HEK293 (cell line): ENCODE data around the gene GRB7.
A peak's percentile ranks its signal among the peaks of the same experiment; 100 is the strongest.

Source experiments
- CTCF ChIA-PET: fragments of 350-600 bp; formaldehyde crosslinking; extraction: SDS; loops from one replicate; lab custom pipeline; 2021; ENCODE audit warnings: antibody characterized with exemption; lab: Yijun Ruan, JAX
- POLR2A ChIA-PET: fragments of 300-600 bp; formaldehyde crosslinking; extraction: SDS; loops from one replicate; lab custom pipeline; 2020; ENCODE audit warnings: antibody characterized with exemption, inconsistent platforms; lab: Yijun Ruan, JAX
- H3K27ac ChIP-seq: fragments of 200-500 bp; sonication (Bioruptor generic); 2 replicates; pipeline ENCODE4 v1.5.1; 2014; ENCODE audit warnings: low read depth, low read length, control low read depth, inconsistent platforms; ENCODE audit errors: extremely low read depth
- H3K36me3 ChIP-seq, 2 experiments: fragments of 200-500 bp in 1 of 2; sonication (Bioruptor generic) in 1 of 2; 1 replicate in 1 of 2; 2 replicates in 1 of 2; pipeline ENCODE4 v1.5.1; 2014 to 2017; ENCODE audit warnings: inconsistent platforms in 2 of 2, low read length in 2 of 2; ENCODE audit not compliant: control insufficient read depth in 2 of 2, insufficient read depth in 1 of 2
- H3K4me1 ChIP-seq: fragments of 200-500 bp; sonication (Bioruptor generic); 2 replicates; pipeline ENCODE4 v1.5.1; 2014; ENCODE audit warnings: mild to moderate bottlenecking, low read length, inconsistent platforms; ENCODE audit not compliant: control insufficient read depth, insufficient read depth
- H3K4me3 ChIP-seq: 2 replicates; pipeline ENCODE4 v1.5.1; 2011; ENCODE audit warnings: low read depth, mild to moderate bottlenecking, control low read depth, low read length, moderate library complexity
- H3K9me3 ChIP-seq: fragments of 200-500 bp; sonication (Bioruptor generic); 2 replicates; pipeline ENCODE4 v1.5.1; 2014; ENCODE audit warnings: low read depth, low read length, inconsistent platforms; ENCODE audit not compliant: control insufficient read depth, insufficient read depth
- GLI4 ChIP-seq: fragments of 450-650 bp; formaldehyde crosslinking; IDR thresholded peaks from 2 replicates; pipeline ENCODE4 v1.5.1; 2016; ENCODE audit warnings: missing biosample characterization, missing genetic modification characterization
- REPIN1 ChIP-seq: fragments of 450-650 bp; formaldehyde crosslinking; IDR thresholded peaks from 2 replicates; pipeline ENCODE4 v1.5.1; 2017; ENCODE audit warnings: missing biosample characterization, missing genetic modification characterization, low read depth
- SP2 ChIP-seq: fragments of 450-650 bp; formaldehyde crosslinking; IDR thresholded peaks from 2 replicates; pipeline ENCODE4 v1.5.1; 2016; ENCODE audit warnings: missing biosample characterization, missing genetic modification characterization
- SP3 ChIP-seq: fragments of 450-650 bp; formaldehyde crosslinking; IDR thresholded peaks from 2 replicates; pipeline ENCODE4 v1.5.1; 2016; ENCODE audit warnings: missing biosample characterization, missing genetic modification characterization
- ZBTB26 ChIP-seq: fragments of 450-650 bp; formaldehyde crosslinking; optimal IDR thresholded peaks from 2 replicates; pipeline ENCODE3; 2016; ENCODE audit warnings: missing biosample characterization, mild to moderate bottlenecking, missing genetic modification characterization
- ZBTB8A ChIP-seq: fragments of 450-650 bp; formaldehyde crosslinking; IDR thresholded peaks from 2 replicates; pipeline ENCODE4 v1.5.1; 2016; ENCODE audit warnings: missing biosample characterization, missing genetic modification characterization
- ZFP41 ChIP-seq: fragments of 450-650 bp; formaldehyde crosslinking; IDR thresholded peaks from 2 replicates; pipeline ENCODE4 v1.5.1; 2016; ENCODE audit warnings: missing biosample characterization, missing genetic modification characterization, borderline replicate concordance
- ZNF133 ChIP-seq: fragments of 450-650 bp; formaldehyde crosslinking; IDR thresholded peaks from 2 replicates; pipeline ENCODE4 v1.5.1; 2016; ENCODE audit warnings: missing biosample characterization, missing genetic modification characterization
- ZNF184 ChIP-seq: fragments of 450-650 bp; IDR thresholded peaks from 2 replicates; pipeline ENCODE4 v1.5.1; 2018; ENCODE audit warnings: missing biosample characterization, mild to moderate bottlenecking, missing genetic modification characterization
- ZNF214 ChIP-seq: fragments of 450-650 bp; formaldehyde crosslinking; IDR thresholded peaks from 2 replicates; pipeline ENCODE4 v1.5.1; 2017; ENCODE audit warnings: missing biosample characterization, mild to moderate bottlenecking, missing genetic modification characterization, borderline replicate concordance
- ZNF221 ChIP-seq: fragments of 450-650 bp; formaldehyde crosslinking; IDR thresholded peaks from 2 replicates; pipeline ENCODE4 v1.5.1; 2017; ENCODE audit warnings: missing biosample characterization, missing genetic modification characterization, borderline replicate concordance
- ZNF266 ChIP-seq: fragments of 450-650 bp; formaldehyde crosslinking; IDR thresholded peaks from 2 replicates; pipeline ENCODE4 v1.5.1; 2016; ENCODE audit warnings: missing biosample characterization, missing genetic modification characterization, low read depth
- ZNF274 ChIP-seq, 2 experiments: fragments of 200-500 bp in 1 of 2; fragments of 450-650 bp in 1 of 2; sonication (Bioruptor generic) in 1 of 2; formaldehyde crosslinking in 1 of 2; IDR thresholded peaks; 2 replicates each; pipeline versions ENCODE4 v1.5.1 to v1.6.1; 2014 to 2016; ENCODE audit warnings: borderline replicate concordance in 1 of 2, inconsistent platforms in 1 of 2, low read length in 1 of 2, missing biosample characterization in 1 of 2, missing genetic modification characterization in 1 of 2
- ZNF302 ChIP-seq: fragments of 450-650 bp; formaldehyde crosslinking; IDR thresholded peaks from 2 replicates; pipeline ENCODE4 v1.5.1; 2016; ENCODE audit warnings: missing biosample characterization, missing genetic modification characterization, low read depth
- ZNF341 ChIP-seq: fragments of 450-650 bp; formaldehyde crosslinking; IDR thresholded peaks from 2 replicates; pipeline ENCODE4; 2016; ENCODE audit warnings: low read depth, missing biosample characterization, missing genetic modification characterization
- ZNF561 ChIP-seq: fragments of 450-650 bp; IDR thresholded peaks from 2 replicates; pipeline ENCODE4 v1.5.1; 2018; ENCODE audit warnings: missing biosample characterization, missing genetic modification characterization, borderline replicate concordance
- ZNF623 ChIP-seq: fragments of 450-650 bp; formaldehyde crosslinking; IDR thresholded peaks from 2 replicates; pipeline ENCODE4 v1.5.1; 2016; ENCODE audit warnings: missing biosample characterization, missing genetic modification characterization
- ZNF660 ChIP-seq: fragments of 450-650 bp; IDR thresholded peaks from 2 replicates; pipeline ENCODE4 v1.5.1; 2018; ENCODE audit warnings: missing biosample characterization, mild to moderate bottlenecking, missing genetic modification characterization
- ZNF664 ChIP-seq: fragments of 450-650 bp; formaldehyde crosslinking; IDR thresholded peaks from 2 replicates; pipeline ENCODE4 v1.5.1; 2016; ENCODE audit warnings: missing biosample characterization, missing genetic modification characterization
- ZNF747 ChIP-seq: fragments of 450-650 bp; formaldehyde crosslinking; IDR thresholded peaks from 2 replicates; pipeline ENCODE4 v1.5.1; 2016; ENCODE audit warnings: missing biosample characterization, missing genetic modification characterization
- ZNF768 ChIP-seq: fragments of 450-650 bp; formaldehyde crosslinking; IDR thresholded peaks from 2 replicates; pipeline ENCODE4 v1.5.1; 2018; ENCODE audit warnings: missing biosample characterization, mild to moderate bottlenecking, missing genetic modification characterization
- ZNF791 ChIP-seq: fragments of 450-650 bp; formaldehyde crosslinking; IDR thresholded peaks from 2 replicates; pipeline ENCODE4 v1.5.1; 2016; ENCODE audit warnings: missing biosample characterization, missing genetic modification characterization
- ZNF837 ChIP-seq: fragments of 450-650 bp; formaldehyde crosslinking; IDR thresholded peaks from 2 replicates; pipeline ENCODE4 v1.5.1; 2016; ENCODE audit warnings: missing biosample characterization, missing genetic modification characterization
- ZSCAN16 ChIP-seq: fragments of 450-650 bp; formaldehyde crosslinking; IDR thresholded peaks from 2 replicates; pipeline ENCODE4 v1.5.1; 2016; ENCODE audit warnings: missing biosample characterization, missing genetic modification characterization
- ZXDB ChIP-seq: fragments of 450-650 bp; formaldehyde crosslinking; IDR thresholded peaks from 2 replicates; pipeline ENCODE4 v1.5.1; 2016; ENCODE audit warnings: missing biosample characterization, missing genetic modification characterization
- TF ChIP-seq, protein P1 (sequence below): fragments of 450-650 bp; formaldehyde crosslinking; IDR thresholded peaks from 2 replicates; pipeline ENCODE4 v1.5.1; 2016; ENCODE audit warnings: missing biosample characterization, missing genetic modification characterization
- TF ChIP-seq, protein P2 (sequence below): fragments of 450-650 bp; formaldehyde crosslinking; IDR thresholded peaks from 2 replicates; pipeline ENCODE4 v1.5.1; 2016; ENCODE audit warnings: missing biosample characterization, missing genetic modification characterization

The GRB7 gene

GRCh38 chr17:39751016-39751543, 13.3 kb downstream of the GRB7 start:
- no peak overlapping the region for H3K27ac ChIP-seq
- no peaks in the 10 kb centered on the region for H3K36me3 ChIP-seq
- H3K9me3 ChIP-seq = no peaks in the 10 kb centered on the region
- POLR2A ChIA-PET = interaction anchor here (1.0 kb wide), 1 partner anchor 21 kb away, joined by 3 read pairs; the partner anchor contains the start of gene MIEN1
- no peak overlapping the region for H3K4me3 ChIP-seq
- peaks cover 4% of the 10 kb centered on the region; the same call in 1 of the 2 replicates for H3K4me1 ChIP-seq
- CTCF ChIA-PET = interaction anchor here (0.7 to 10.1 kb wide), 4 partner anchors 8 to 128 kb away, joined by 3 to 140 read pairs (median 6); partner anchors contain the start of genes MIEN1 and PPP1R1B
- TF ChIP-seq ZFP41 (tag by site-specific recombination) = no peak
- TF ChIP-seq ZNF664 (tag by site-specific recombination) = no peak
- no peak for TF ChIP-seq SP3 (tag by site-specific recombination)
- TF ChIP-seq SP2 (tag by site-specific recombination) = no peak
- no peak for TF ChIP-seq ZSCAN16
- TF ChIP-seq, protein P1, sequence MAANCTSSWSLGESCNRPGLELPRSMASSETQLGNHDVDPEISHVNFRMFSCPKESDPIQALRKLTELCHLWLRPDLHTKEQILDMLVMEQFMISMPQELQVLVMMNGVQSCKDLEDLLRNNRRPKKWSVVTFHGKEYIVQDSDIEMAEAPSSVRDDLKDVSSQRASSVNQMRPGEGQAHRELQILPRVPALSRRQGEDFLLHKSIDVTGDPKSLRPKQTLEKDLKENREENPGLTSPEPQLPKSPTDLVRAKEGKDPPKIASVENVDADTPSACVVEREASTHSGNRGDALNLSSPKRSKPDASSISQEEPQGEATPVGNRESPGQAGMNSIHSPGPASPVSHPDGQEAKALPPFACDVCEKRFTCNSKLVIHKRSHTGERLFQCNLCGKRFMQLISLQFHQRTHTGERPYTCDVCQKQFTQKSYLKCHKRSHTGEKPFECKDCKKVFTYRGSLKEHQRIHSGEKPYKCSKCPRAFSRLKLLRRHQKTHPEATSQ (tag by site-specific recombination) = no peak
- TF ChIP-seq, protein P2, sequence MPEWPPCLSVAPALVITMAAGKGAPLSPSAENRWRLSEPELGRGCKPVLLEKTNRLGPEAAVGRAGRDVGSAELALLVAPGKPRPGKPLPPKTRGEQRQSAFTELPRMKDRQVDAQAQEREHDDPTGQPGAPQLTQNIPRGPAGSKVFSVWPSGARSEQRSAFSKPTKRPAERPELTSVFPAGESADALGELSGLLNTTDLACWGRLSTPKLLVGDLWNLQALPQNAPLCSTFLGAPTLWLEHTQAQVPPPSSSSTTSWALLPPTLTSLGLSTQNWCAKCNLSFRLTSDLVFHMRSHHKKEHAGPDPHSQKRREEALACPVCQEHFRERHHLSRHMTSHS (tag by site-specific recombination) = no peak
- no peak for TF ChIP-seq ZXDB (tag by site-specific recombination)
- no peak for TF ChIP-seq ZNF660
- TF ChIP-seq ZNF184 (tag by site-specific recombination) = no peak
- no peak for TF ChIP-seq ZNF791 (tag by site-specific recombination)
- TF ChIP-seq ZNF274 (IDR thresholded peaks at IDR 0.05; ENCODE audit: low read length) = no peak
- TF ChIP-seq ZNF274 (tag by site-specific recombination; IDR thresholded peaks at IDR 0.05; ENCODE audit: borderline replicate concordance) = no peak
- TF ChIP-seq ZNF341 = no peak

GRCh38 chr17:39751637-39752036, 13.9 kb downstream of the GRB7 start:
- Histone ChIP-seq H3K4me1 (peaks cover 4% of the 10 kb centered on the region; the same call in 1 of the 2 replicates), H3K9me3 (no peaks in the 10 kb centered on the region), H3K4me3 (no peak overlapping the region), H3K27ac (no peak overlapping the region), H3K36me3 (no peaks in the 10 kb centered on the region)
- POLR2A ChIA-PET = interaction anchor here (0.6 to 1.6 kb wide), 4 partner anchors 21 to 229 kb away, joined by 3 to 4 read pairs (median 3); partner anchors contain the start of genes MIEN1 and PSMD3
- CTCF ChIA-PET = interaction anchor here (0.6 to 10.1 kb wide), 5 partner anchors 22 to 228 kb away, joined by 3 to 140 read pairs (median 3); partner anchors contain the start of genes ERBB2, MIEN1 and PPP1R1B
- TF ChIP-seq, protein P2 (tag by site-specific recombination) = no peak
- TF ChIP-seq REPIN1 (tag by site-specific recombination) (no peak), ZNF133 (no peak)

GRCh38 chr17:39752241-39752881, 14.6 kb downstream of the GRB7 start:
- ChIA-PET CTCF (interaction anchor here (0.6 to 10.1 kb wide), 15 partner anchors 20 to 290 kb away, joined by 3 to 140 read pairs (median 4); partner anchors contain the start of genes ERBB2, MIEN1 and PPP1R1B), POLR2A (interaction anchor here (0.6 to 2.3 kb wide), 4 partner anchors 22 to 228 kb away, joined by 3 to 8 read pairs (median 4); partner anchors contain the start of genes ERBB2, MIEN1 and PSMD3)
- H3K27ac ChIP-seq = no peak overlapping the region
- H3K9me3 ChIP-seq = no peaks in the 10 kb centered on the region
- H3K36me3 ChIP-seq = no peaks in the 10 kb centered on the region
- peaks cover 4% of the 10 kb centered on the region; the same call in 1 of the 2 replicates for H3K4me1 ChIP-seq
- H3K4me3 ChIP-seq = no peak overlapping the region
- TF ChIP-seq ZNF302 (tag by site-specific recombination) (no peak; the same call in 1 of the 2 replicates), GLI4 (tag by site-specific recombination) (no peak), ZNF561 (no peak), ZNF768 (tag by site-specific recombination) (no peak), ZNF221 (tag by site-specific recombination) (no peak), ZBTB26 (no peak), SP3 (tag by site-specific recombination) (no peak), ZNF214 (tag by site-specific recombination) (no peak), ZBTB8A (tag by site-specific recombination) (peak; percentile 38; the same call in 1 of the 2 replicates), ZNF747 (tag by site-specific recombination) (no peak), ZNF837 (tag by site-specific recombination) (no peak), ZNF266 (tag by site-specific recombination) (no peak), ZNF623 (tag by site-specific recombination) (no peak)
